Heart right ventricle (tissue), 16 donors: ENCODE results near the gene SGSM2. TPM values are rescaled to one million over a fixed set of nuclear protein-coding genes. Genes with fewer than 3 reads are reported as not detected.

Experiments used
- ATAC-seq, 8 donors: fragments of 200-7000 bp; cut with Tn5 transposase; one replicate each; pipeline ENCODE4 v1.9.1; 2020; ENCODE audit warnings: mild to moderate bottlenecking in 8 of 8, moderate library complexity in 8 of 8, moderate number of reproducible peaks in 1 of 8
- DNase-seq, 2 donors: peaks; one replicate each; pipeline ENCODE4 v3.0.0-alpha.2; 2020
- H3K27ac ChIP-seq, 10 donors: fragments of 200-600 bp; sonication (generic) in 2 of 10; one replicate each; pipeline versions ENCODE4 v1.5.0 to v1.8.0; 2020 to 2022; ENCODE audit warnings: mild to moderate bottlenecking in 3 of 10
- H3K27me3 ChIP-seq, 7 donors: fragments of 200-600 bp; one replicate each; pipeline ENCODE4 v1.8.0; 2021 to 2022; ENCODE audit warnings: mild to moderate bottlenecking in 2 of 7
- H3K36me3 ChIP-seq, 9 donors: fragments of 200-600 bp; sonication (generic) in 1 of 9; one replicate each; pipeline versions ENCODE4 v1.5.0 to v1.8.0; 2020 to 2022; ENCODE audit warnings: mild to moderate bottlenecking in 2 of 9
- H3K4me1 ChIP-seq, 9 donors: fragments of 200-600 bp; sonication (generic) in 1 of 9; one replicate each; pipeline versions ENCODE4 v1.5.0 to v1.8.0; 2020 to 2022; ENCODE audit warnings: mild to moderate bottlenecking in 4 of 9
- H3K4me3 ChIP-seq, 10 donors: fragments of 200-600 bp; sonication (generic) in 2 of 10; one replicate each; pipeline versions ENCODE4 v1.5.0 to v1.8.0; 2020 to 2022; ENCODE audit warnings: mild to moderate bottlenecking in 7 of 10, moderate library complexity in 2 of 10
- H3K9me3 ChIP-seq, 11 donors: fragments of 200-600 bp in 10 of 11; sonication (generic) in 2 of 11; one replicate each; pipeline versions ENCODE4 v1.5.0 to v1.8.0; 2013 to 2022; ENCODE audit warnings: mild to moderate bottlenecking in 2 of 11, control low read depth in 1 of 11, moderate library complexity in 1 of 11
- CTCF ChIP-seq, 9 donors: fragments of 200-600 bp; sonication (generic) in 2 of 9; IDR thresholded peaks; one replicate each; pipeline versions ENCODE4 v1.5.0 to v1.8.0; 2021 to 2022; ENCODE audit warnings: antibody characterized with exemption in 9 of 9, mild to moderate bottlenecking in 5 of 9, moderate library complexity in 1 of 9
- WGBS, 2 donors: extraction: QIAGEN DNeasy Blood & Tissue Kit; methylation state at CpG; one replicate each; pipeline ENCODE4 v1.1.7; 2013; ENCODE audit warnings: inconsistent platforms in 1 of 2; 5-methylcytosine and 5-hydroxymethylcytosine counted together
- intact Hi-C, 10 donors: fragments of 100-400 bp; cut with DNase I; formaldehyde crosslinking; loops; one replicate each; pipeline versions ENCODE4 v1.11.1 to v1.14.2; 2022
- polyA plus RNA-seq, 2 donors: library from polyadenylated mRNA; stranded (reverse); fragments of 200-250 nt; gene quantifications; one replicate each; pipeline ENCODE4 v1.2.3, GENCODE V29; 2013
- total RNA-seq, 10 donors: library from RNA; stranded (reverse); fragmentation: NEBNext Ultra II Directional in 3 of 10; extraction: Animal tissue kit (Norgen Biotek cat#: 25700) in 3 of 10; gene quantifications; one replicate each; pipeline versions ENCODE4 v1.2.1 to v1.2.4, GENCODE V29; 2021 to 2023
- donor health status: Arrhythmogenic right ventricular cardiomyopathy.
- donor health status: ischemic (EF 13 %, LVEDD 7.1; RV severe dilation, severe dysfunction).
- donor health status: healthy with polysubstance abuse.
- donor health status: DM: no; HTN: yes; CAD: no.
- donor health status: DM: no; HTN: no; CAD: no.
- donor health status: ischemic (EF 25% LVEDD 6.9; RV normal size, moderate dysfunction).
- donor health status: ischemic (EF 25% LVEDD 5.7; RV mildly dilated, moderate dysfunction).
- donor health status: healthy.
- donor health status: DM: yes; HTN: yes; CAD: no.
- donor health status: Ischemic cardiomyopathy.
- donor health status: ischemic (EF 35%, LVEDD 5.7; RV mildly dilated, moderate dysfunction).
- donor health status: nonischemic (EF 11% LVEDD 7.7; RV severe dilation, severe dysfunction).
- donor health status: DM: yes; HTN: yes; CAD: no.
- donor health status: PGD.
- donor health status: ischemic (EF 29% LVEDD 5.4; RV normal size, mild dysfunction).
- donor health status: nonischemic (EF 23%, LVEDD 6.1; RV moderate dilation, normal function).

Gene SGSM2
- total and polyA plus RNA-seq, 12 donors: 21.0 to 75.1 (median 27.0) TPM

- no peak overlapping the region for H3K27ac ChIP-seq
- TF ChIP-seq CTCF (IDR thresholded peaks at IDR 0.05): no peak
- H3K36me3 ChIP-seq: peaks cover 0 to 100% (median 11%) of the 10 kb centered on the region in 9 donors
Observed at GRCh38 chr17:2376107-2376506, 38.8 kb downstream of the SGSM2 start.

GRCh38 chr17:2377659-2378058 lies 40.4 kb downstream of the SGSM2 start:
- intact Hi-C loops: no loop called here
- DNase-seq: no peak
- no peak for ATAC-seq
- no peak overlapping the region for H3K4me3 ChIP-seq
- TF ChIP-seq CTCF (IDR thresholded peaks at IDR 0.05): no peak
- no peak overlapping the region for H3K27ac ChIP-seq
- WGBS, 2 donors: 92 to 94% methylated on average over 10 of the region's 10 CpGs
- peaks cover 0 to 8% (median 3%) of the 10 kb centered on the region in 9 donors for H3K4me1 ChIP-seq
- no peaks in the 10 kb centered on the region for H3K9me3 ChIP-seq
- no peaks in the 10 kb centered on the region for H3K27me3 ChIP-seq
- H3K36me3 ChIP-seq: peaks cover 0 to 93% (median 11%) of the 10 kb centered on the region in 9 donors

More at GRCh38 chr17:2376107-2376506, 38.8 kb downstream of the SGSM2 start:
- no peaks in the 10 kb centered on the region for H3K27me3 ChIP-seq
- 94 to 95% methylated on average over 14 of the region's 14 CpGs for WGBS, 2 donors
- DNase-seq (no peak), ATAC-seq (no peak)
- intact Hi-C loops: no loop called here
- no peaks in the 10 kb centered on the region for H3K9me3 ChIP-seq
- H3K4me1 ChIP-seq: no peaks in the 10 kb centered on the region
- H3K4me3 ChIP-seq: no peak overlapping the region

- Histone ChIP-seq H3K27ac (no peak overlapping the region), H3K4me1 (peaks cover 0 to 14% (median 9%) of the 10 kb centered on the region in 9 donors), H3K36me3 (peaks cover 0 to 80% (median 11%) of the 10 kb centered on the region in 9 donors), H3K9me3 (no peaks in the 10 kb centered on the region), H3K27me3 (no peaks in the 10 kb centered on the region), H3K4me3 (no peak overlapping the region)
- WGBS, 2 donors: 87 to 93% methylated on average over 11 of the region's 11 CpGs
- ATAC-seq (no peak), DNase-seq (no peak)
- TF ChIP-seq CTCF (IDR thresholded peaks at IDR 0.05): no peak
- intact Hi-C loops: no loop called here
Observed at GRCh38 chr17:2378905-2379304, 41.6 kb downstream of the SGSM2 start.

GRCh38 chr17:2379489-2380225 lies 42.4 kb downstream of the SGSM2 start:
- no peak overlapping the region for H3K4me3 ChIP-seq
- TF ChIP-seq CTCF (IDR thresholded peaks at IDR 0.05): no peak
- no peaks in the 10 kb centered on the region for H3K9me3 ChIP-seq
- H3K4me1 ChIP-seq: peaks cover 0 to 15% (median 9%) of the 10 kb centered on the region in 9 donors
- DNase-seq (no peak), ATAC-seq (peak in 1 of 8 donors; percentile 5)
- WGBS, 2 donors: 87 to 89% methylated on average over 25 of the region's 25 CpGs
- H3K36me3 ChIP-seq: peaks cover 0 to 73% (median 11%) of the 10 kb centered on the region in 9 donors
- intact Hi-C loops: loop anchor here in 2 of 10 donors (2.0 to 10.0 kb wide), 2 partner anchors 35 to 1665 kb away; no protein-coding TSS in a partner anchor
- no peaks in the 10 kb centered on the region for H3K27me3 ChIP-seq
- H3K27ac ChIP-seq: no peak overlapping the region
